ENCODE data around the gene ABCB7.
"Not testable (repeated sequence)": the region's sequence is repeated elsewhere in the genome, so short reads cannot be mapped to it uniquely, and the experiment has no call there.

ABCB7 gene

GRCh38 chrX:75151827-75152592 lies 4.1 kb downstream of the ABCB7 start:
- Histone ChIP-seq H3K27ac (ENCODE audit: low read depth in 2 of 2, low read length in 2 of 2) (no peak overlapping the region), H3K4me1 (ENCODE audit: control insufficient read depth in 2 of 2, insufficient read depth in 2 of 2, low read length in 2 of 2) (peaks cover 0 to 4% of the 10 kb centered on the region in 2 donors), H3K9me3 (ENCODE audit: control insufficient read depth in 2 of 2, low read length in 2 of 2) (no peaks in the 10 kb centered on the region), H3K27me3 (ENCODE audit: control insufficient read depth in 2 of 2, insufficient read depth in 2 of 2, low read length in 2 of 2) (no peaks in the 10 kb centered on the region), H3K4me3 (ENCODE audit: low read length in 2 of 2) (no peak overlapping the region), H3K36me3 (ENCODE audit: control insufficient read depth in 2 of 2, insufficient read depth in 2 of 2, low read length in 2 of 2) (no peaks in the 10 kb centered on the region), H3K9ac (ENCODE audit: low read depth in 1 of 2, low read length in 2 of 2) (no peak overlapping the region)

- no peaks in the 10 kb centered on the region for H3K4me1 ChIP-seq (ENCODE audit: control insufficient read depth in 2 of 2, insufficient read depth in 2 of 2, low read length in 2 of 2)
- H3K9ac ChIP-seq (ENCODE audit: low read depth in 1 of 2, low read length in 2 of 2): no peak overlapping the region
- no peak overlapping the region for H3K27ac ChIP-seq (ENCODE audit: low read depth in 2 of 2, low read length in 2 of 2)
- no peak overlapping the region for H3K4me3 ChIP-seq (ENCODE audit: low read length in 2 of 2)
- no peaks in the 10 kb centered on the region for H3K27me3 ChIP-seq (ENCODE audit: control insufficient read depth in 2 of 2, insufficient read depth in 2 of 2, low read length in 2 of 2)
- no peaks in the 10 kb centered on the region for H3K9me3 ChIP-seq (ENCODE audit: control insufficient read depth in 2 of 2, low read length in 2 of 2)
- no peaks in the 10 kb centered on the region for H3K36me3 ChIP-seq (ENCODE audit: control insufficient read depth in 2 of 2, insufficient read depth in 2 of 2, low read length in 2 of 2)
Observed at GRCh38 chrX:75149654-75150053, 6.4 kb downstream of the ABCB7 start.

- Histone ChIP-seq H3K4me3 (ENCODE audit: low read length in 2 of 2) (no peak overlapping the region), H3K9me3 (ENCODE audit: control insufficient read depth in 2 of 2, low read length in 2 of 2) (no peaks in the 10 kb centered on the region), H3K4me1 (ENCODE audit: control insufficient read depth in 2 of 2, insufficient read depth in 2 of 2, low read length in 2 of 2) (no peaks in the 10 kb centered on the region), H3K9ac (ENCODE audit: low read depth in 1 of 2, low read length in 2 of 2) (no peak overlapping the region), H3K27me3 (ENCODE audit: control insufficient read depth in 2 of 2, insufficient read depth in 2 of 2, low read length in 2 of 2) (no peaks in the 10 kb centered on the region), H3K27ac (ENCODE audit: low read depth in 2 of 2, low read length in 2 of 2) (no peak overlapping the region), H3K36me3 (ENCODE audit: control insufficient read depth in 2 of 2, insufficient read depth in 2 of 2, low read length in 2 of 2) (no peaks in the 10 kb centered on the region)
Observed at GRCh38 chrX:75132672-75133071, 23.4 kb downstream of the ABCB7 start.

GRCh38 chrX:75131973-75132627 lies 24.0 kb downstream of the ABCB7 start:
- Histone ChIP-seq H3K36me3 (ENCODE audit: control insufficient read depth in 2 of 2, insufficient read depth in 2 of 2, low read length in 2 of 2) (no peaks in the 10 kb centered on the region), H3K4me3 (ENCODE audit: low read length in 2 of 2) (no peak overlapping the region), H3K9me3 (ENCODE audit: control insufficient read depth in 2 of 2, low read length in 2 of 2) (no peaks in the 10 kb centered on the region), H3K27me3 (ENCODE audit: control insufficient read depth in 2 of 2, insufficient read depth in 2 of 2, low read length in 2 of 2) (no peaks in the 10 kb centered on the region), H3K4me1 (ENCODE audit: control insufficient read depth in 2 of 2, insufficient read depth in 2 of 2, low read length in 2 of 2) (no peaks in the 10 kb centered on the region), H3K9ac (ENCODE audit: low read depth in 1 of 2, low read length in 2 of 2) (no peak overlapping the region), H3K27ac (ENCODE audit: low read depth in 2 of 2, low read length in 2 of 2) (no peak overlapping the region)

GRCh38 chrX:75129069-75129468 lies 27.0 kb downstream of the ABCB7 start:
- not testable (repeated sequence) for H3K27me3 ChIP-seq (ENCODE audit: control insufficient read depth in 2 of 2, insufficient read depth in 2 of 2, low read length in 2 of 2); H3K36me3 ChIP-seq (ENCODE audit: control insufficient read depth in 2 of 2, insufficient read depth in 2 of 2, low read length in 2 of 2); H3K27ac ChIP-seq (ENCODE audit: low read depth in 2 of 2, low read length in 2 of 2); H3K9me3 ChIP-seq (ENCODE audit: control insufficient read depth in 2 of 2, low read length in 2 of 2); H3K9ac ChIP-seq (ENCODE audit: low read depth in 1 of 2, low read length in 2 of 2); H3K4me1 ChIP-seq (ENCODE audit: control insufficient read depth in 2 of 2, insufficient read depth in 2 of 2, low read length in 2 of 2); H3K4me3 ChIP-seq (ENCODE audit: low read length in 2 of 2)

- H3K9ac ChIP-seq (ENCODE audit: low read depth in 1 of 2, low read length in 2 of 2): no peak overlapping the region
- no peaks in the 10 kb centered on the region for H3K4me1 ChIP-seq (ENCODE audit: control insufficient read depth in 2 of 2, insufficient read depth in 2 of 2, low read length in 2 of 2)
- no peak overlapping the region for H3K4me3 ChIP-seq (ENCODE audit: low read length in 2 of 2)
- H3K27me3 ChIP-seq (ENCODE audit: control insufficient read depth in 2 of 2, insufficient read depth in 2 of 2, low read length in 2 of 2): no peaks in the 10 kb centered on the region
- H3K27ac ChIP-seq (ENCODE audit: low read depth in 2 of 2, low read length in 2 of 2): no peak overlapping the region
- no peaks in the 10 kb centered on the region for H3K9me3 ChIP-seq (ENCODE audit: control insufficient read depth in 2 of 2, low read length in 2 of 2)
- H3K36me3 ChIP-seq (ENCODE audit: control insufficient read depth in 2 of 2, insufficient read depth in 2 of 2, low read length in 2 of 2): no peaks in the 10 kb centered on the region
Observed at GRCh38 chrX:75118296-75118695, 37.8 kb downstream of the ABCB7 start.

- Histone ChIP-seq H3K9me3 (ENCODE audit: control insufficient read depth in 2 of 2, low read length in 2 of 2) (no peaks in the 10 kb centered on the region), H3K4me1 (ENCODE audit: control insufficient read depth in 2 of 2, insufficient read depth in 2 of 2, low read length in 2 of 2) (no peaks in the 10 kb centered on the region), H3K27ac (ENCODE audit: low read depth in 2 of 2, low read length in 2 of 2) (no peak overlapping the region), H3K4me3 (ENCODE audit: low read length in 2 of 2) (no peak overlapping the region), H3K36me3 (ENCODE audit: control insufficient read depth in 2 of 2, insufficient read depth in 2 of 2, low read length in 2 of 2) (no peaks in the 10 kb centered on the region), H3K27me3 (ENCODE audit: control insufficient read depth in 2 of 2, insufficient read depth in 2 of 2, low read length in 2 of 2) (no peaks in the 10 kb centered on the region), H3K9ac (ENCODE audit: low read depth in 1 of 2, low read length in 2 of 2) (no peak overlapping the region)
Observed at GRCh38 chrX:75115707-75116413, 40.2 kb downstream of the ABCB7 start.

- H3K4me1 ChIP-seq (ENCODE audit: control insufficient read depth in 2 of 2, insufficient read depth in 2 of 2, low read length in 2 of 2): no peaks in the 10 kb centered on the region
- no peaks in the 10 kb centered on the region for H3K36me3 ChIP-seq (ENCODE audit: control insufficient read depth in 2 of 2, insufficient read depth in 2 of 2, low read length in 2 of 2)
- H3K9ac ChIP-seq (ENCODE audit: low read depth in 1 of 2, low read length in 2 of 2): no peak overlapping the region
- H3K27ac ChIP-seq (ENCODE audit: low read depth in 2 of 2, low read length in 2 of 2): no peak overlapping the region
- no peaks in the 10 kb centered on the region for H3K9me3 ChIP-seq (ENCODE audit: control insufficient read depth in 2 of 2, low read length in 2 of 2)
- no peaks in the 10 kb centered on the region for H3K27me3 ChIP-seq (ENCODE audit: control insufficient read depth in 2 of 2, insufficient read depth in 2 of 2, low read length in 2 of 2)
- no peak overlapping the region for H3K4me3 ChIP-seq (ENCODE audit: low read length in 2 of 2)
Observed at GRCh38 chrX:75114638-75115037, 41.4 kb downstream of the ABCB7 start.

GRCh38 chrX:75113664-75114063 lies 42.4 kb downstream of the ABCB7 start:
- H3K4me3 ChIP-seq (ENCODE audit: low read length in 2 of 2): no peak overlapping the region
- H3K27me3 ChIP-seq (ENCODE audit: control insufficient read depth in 2 of 2, insufficient read depth in 2 of 2, low read length in 2 of 2): no peaks in the 10 kb centered on the region
- H3K36me3 ChIP-seq (ENCODE audit: control insufficient read depth in 2 of 2, insufficient read depth in 2 of 2, low read length in 2 of 2): no peaks in the 10 kb centered on the region
- H3K9ac ChIP-seq (ENCODE audit: low read depth in 1 of 2, low read length in 2 of 2): no peak overlapping the region
- H3K4me1 ChIP-seq (ENCODE audit: control insufficient read depth in 2 of 2, insufficient read depth in 2 of 2, low read length in 2 of 2): no peaks in the 10 kb centered on the region
- H3K9me3 ChIP-seq (ENCODE audit: control insufficient read depth in 2 of 2, low read length in 2 of 2): no peaks in the 10 kb centered on the region
- no peak overlapping the region for H3K27ac ChIP-seq (ENCODE audit: low read depth in 2 of 2, low read length in 2 of 2)

- H3K36me3 ChIP-seq (ENCODE audit: control insufficient read depth in 2 of 2, insufficient read depth in 2 of 2, low read length in 2 of 2): no peaks in the 10 kb centered on the region
- H3K4me1 ChIP-seq (ENCODE audit: control insufficient read depth in 2 of 2, insufficient read depth in 2 of 2, low read length in 2 of 2): no peaks in the 10 kb centered on the region
- no peaks in the 10 kb centered on the region for H3K27me3 ChIP-seq (ENCODE audit: control insufficient read depth in 2 of 2, insufficient read depth in 2 of 2, low read length in 2 of 2)
- no peak overlapping the region for H3K4me3 ChIP-seq (ENCODE audit: low read length in 2 of 2)
- H3K9ac ChIP-seq (ENCODE audit: low read depth in 1 of 2, low read length in 2 of 2): no peak overlapping the region
- no peak overlapping the region for H3K27ac ChIP-seq (ENCODE audit: low read depth in 2 of 2, low read length in 2 of 2)
- no peaks in the 10 kb centered on the region for H3K9me3 ChIP-seq (ENCODE audit: control insufficient read depth in 2 of 2, low read length in 2 of 2)
Observed at GRCh38 chrX:75107863-75108509, 48.1 kb downstream of the ABCB7 start.
